Body of pancreas (tissue), 4 donors: Measurements from ENCODE around the gene CHRD.

Source experiments
- POLR2A ChIP-seq, 3 donors: fragments of 450-650 bp; IDR thresholded peaks; one replicate each; pipeline ENCODE4 v1.6.1; 2016; ENCODE audit warnings: antibody characterized with exemption in 3 of 3, mild to moderate bottlenecking in 2 of 3
- TF ChIP-seq, protein P1 (sequence below), 7 experiments: fragments of 450-650 bp in 4 of 7; fragments of 200-600 bp in 3 of 7; sonication (generic) in 3 of 7; IDR thresholded peaks; one replicate each; pipeline ENCODE4 v1.5.1; 2016 to 2019; ENCODE audit warnings: antibody characterized with exemption in 7 of 7

DNA sequence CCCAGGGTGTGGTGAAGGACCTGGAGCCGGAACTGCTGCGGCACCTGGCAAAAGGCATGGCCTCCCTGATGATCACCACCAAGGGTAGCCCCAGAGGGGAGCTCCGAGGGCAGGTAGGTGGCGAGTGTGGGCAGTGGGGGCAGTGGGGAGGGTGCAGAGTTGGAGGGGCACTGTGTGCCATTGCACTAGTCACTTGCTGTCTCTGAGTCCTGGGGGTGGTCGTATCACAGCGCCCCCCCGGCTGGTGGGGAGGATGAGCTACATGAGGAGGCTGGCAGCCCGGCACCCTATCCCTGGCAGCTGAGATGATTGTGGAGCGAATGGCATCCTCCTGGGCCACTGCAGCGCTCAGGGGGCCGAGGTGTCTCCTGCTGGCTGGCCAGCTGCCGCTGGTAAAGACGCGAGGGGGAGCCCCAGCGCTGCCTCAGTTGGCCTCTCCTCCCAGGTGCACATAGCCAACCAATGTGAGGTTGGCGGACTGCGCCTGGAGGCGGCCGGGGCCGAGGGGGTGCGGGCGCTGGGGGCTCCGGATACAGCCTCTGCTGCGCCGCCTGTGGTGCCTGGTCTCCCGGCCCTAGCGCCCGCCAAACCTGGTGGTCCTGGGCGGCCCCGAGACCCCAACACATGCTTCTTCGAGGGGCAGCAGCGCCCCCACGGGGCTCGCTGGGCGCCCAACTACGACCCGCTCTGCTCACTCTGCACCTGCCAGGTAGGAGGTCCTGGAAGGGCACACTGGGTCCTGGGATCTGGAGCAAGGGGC lies 6.4 kb downstream of the CHRD start:
- TF ChIP-seq, protein P1, sequence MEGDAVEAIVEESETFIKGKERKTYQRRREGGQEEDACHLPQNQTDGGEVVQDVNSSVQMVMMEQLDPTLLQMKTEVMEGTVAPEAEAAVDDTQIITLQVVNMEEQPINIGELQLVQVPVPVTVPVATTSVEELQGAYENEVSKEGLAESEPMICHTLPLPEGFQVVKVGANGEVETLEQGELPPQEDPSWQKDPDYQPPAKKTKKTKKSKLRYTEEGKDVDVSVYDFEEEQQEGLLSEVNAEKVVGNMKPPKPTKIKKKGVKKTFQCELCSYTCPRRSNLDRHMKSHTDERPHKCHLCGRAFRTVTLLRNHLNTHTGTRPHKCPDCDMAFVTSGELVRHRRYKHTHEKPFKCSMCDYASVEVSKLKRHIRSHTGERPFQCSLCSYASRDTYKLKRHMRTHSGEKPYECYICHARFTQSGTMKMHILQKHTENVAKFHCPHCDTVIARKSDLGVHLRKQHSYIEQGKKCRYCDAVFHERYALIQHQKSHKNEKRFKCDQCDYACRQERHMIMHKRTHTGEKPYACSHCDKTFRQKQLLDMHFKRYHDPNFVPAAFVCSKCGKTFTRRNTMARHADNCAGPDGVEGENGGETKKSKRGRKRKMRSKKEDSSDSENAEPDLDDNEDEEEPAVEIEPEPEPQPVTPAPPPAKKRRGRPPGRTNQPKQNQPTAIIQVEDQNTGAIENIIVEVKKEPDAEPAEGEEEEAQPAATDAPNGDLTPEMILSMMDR (IDR thresholded peaks at IDR 0.05) = no peak
- TF ChIP-seq POLR2A (IDR thresholded peaks at IDR 0.05) = no peak
